ENCODE measurements around the gene FZR1. TPM values are rescaled to one million over a fixed set of nuclear protein-coding genes. Genes with fewer than 3 reads are reported as not detected.

Gene FZR1
- total and polyA plus RNA-seq, 2 experiments from 2014 or later: 16.1 to 39.2 TPM

DNA sequence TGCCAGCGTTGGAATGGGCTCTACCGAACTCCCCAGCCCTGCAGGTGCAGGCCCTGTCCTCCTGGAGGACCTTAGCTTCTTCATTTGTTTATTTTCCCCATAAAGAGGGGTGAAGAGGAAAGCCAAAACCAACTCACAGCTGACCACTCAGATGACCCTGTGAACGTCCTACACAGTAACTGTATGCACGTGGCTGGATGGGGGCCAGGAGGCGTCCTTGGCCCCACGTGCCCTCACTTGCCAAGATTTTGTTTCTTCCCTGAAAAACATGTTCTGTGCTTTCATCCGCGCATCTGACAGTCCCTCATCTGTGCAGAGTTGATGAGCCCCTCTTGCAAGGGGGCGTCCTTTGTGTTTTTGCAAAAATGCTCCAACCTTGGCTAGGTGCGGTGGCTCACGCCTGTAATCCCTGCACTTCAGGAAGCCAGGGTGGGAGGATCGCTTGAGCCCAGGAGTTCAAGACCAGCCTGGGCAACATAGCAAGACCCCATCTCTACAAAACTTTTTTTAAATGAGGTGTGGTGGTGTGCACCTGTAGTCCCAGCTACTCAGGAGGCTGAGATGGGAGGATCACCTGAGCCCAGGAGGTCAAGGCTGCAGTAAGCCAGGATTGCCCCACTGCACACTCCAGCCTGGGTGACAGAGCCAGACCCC is 27.6 kb downstream of the FZR1 start:
- no peak overlapping the region for H2AFZ ChIP-seq
- TF ChIP-seq, protein P1, sequence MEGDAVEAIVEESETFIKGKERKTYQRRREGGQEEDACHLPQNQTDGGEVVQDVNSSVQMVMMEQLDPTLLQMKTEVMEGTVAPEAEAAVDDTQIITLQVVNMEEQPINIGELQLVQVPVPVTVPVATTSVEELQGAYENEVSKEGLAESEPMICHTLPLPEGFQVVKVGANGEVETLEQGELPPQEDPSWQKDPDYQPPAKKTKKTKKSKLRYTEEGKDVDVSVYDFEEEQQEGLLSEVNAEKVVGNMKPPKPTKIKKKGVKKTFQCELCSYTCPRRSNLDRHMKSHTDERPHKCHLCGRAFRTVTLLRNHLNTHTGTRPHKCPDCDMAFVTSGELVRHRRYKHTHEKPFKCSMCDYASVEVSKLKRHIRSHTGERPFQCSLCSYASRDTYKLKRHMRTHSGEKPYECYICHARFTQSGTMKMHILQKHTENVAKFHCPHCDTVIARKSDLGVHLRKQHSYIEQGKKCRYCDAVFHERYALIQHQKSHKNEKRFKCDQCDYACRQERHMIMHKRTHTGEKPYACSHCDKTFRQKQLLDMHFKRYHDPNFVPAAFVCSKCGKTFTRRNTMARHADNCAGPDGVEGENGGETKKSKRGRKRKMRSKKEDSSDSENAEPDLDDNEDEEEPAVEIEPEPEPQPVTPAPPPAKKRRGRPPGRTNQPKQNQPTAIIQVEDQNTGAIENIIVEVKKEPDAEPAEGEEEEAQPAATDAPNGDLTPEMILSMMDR (conservative IDR thresholded peaks at IDR 0.05; ENCODE audit: low read depth in 2 of 2): no peak
- no peaks in the 10 kb centered on the region for H3K79me2 ChIP-seq (replicated peaks; ENCODE audit: insufficient read depth)
- H3K4me2 ChIP-seq: no peak overlapping the region
- no peak overlapping the region for H3K27ac ChIP-seq (ENCODE audit: low read depth)
- ATAC-seq: no peak
- H3K27me3 ChIP-seq (ENCODE audit: insufficient read depth): no peaks in the 10 kb centered on the region
- Mint-ChIP-seq H3K9me3 (no peaks in the 10 kb centered on the region), H3K27ac (no peak overlapping the region), H3K27me3 (ENCODE audit: insufficient read depth, low read depth, poor library complexity) (peaks cover 17% of the 10 kb centered on the region), H3K36me3 (ENCODE audit: low read depth) (peaks cover 30% of the 10 kb centered on the region), H3K4me1 (peaks cover 6% of the 10 kb centered on the region; the same call in 2 of the 3 replicates), H3K4me3 (no peak overlapping the region)
- no peaks in the 10 kb centered on the region for H3K4me1 ChIP-seq (ENCODE audit: insufficient read depth)
- H3K4me3 ChIP-seq: no peak overlapping the region
- H4K20me1 ChIP-seq (replicated peaks; ENCODE audit: insufficient read depth): no peaks in the 10 kb centered on the region; the same call in 1 of the 2 replicates
- H3F3A ChIP-seq (replicated peaks; ENCODE audit: low read depth): no peaks in the 10 kb centered on the region
- no peaks in the 10 kb centered on the region for H3K36me3 ChIP-seq (ENCODE audit: insufficient read depth)
- no peaks in the 10 kb centered on the region for H3K9me2 ChIP-seq (ENCODE audit: insufficient read depth)
- no peak for DNase-seq (ENCODE audit: low spot score)

DNA sequence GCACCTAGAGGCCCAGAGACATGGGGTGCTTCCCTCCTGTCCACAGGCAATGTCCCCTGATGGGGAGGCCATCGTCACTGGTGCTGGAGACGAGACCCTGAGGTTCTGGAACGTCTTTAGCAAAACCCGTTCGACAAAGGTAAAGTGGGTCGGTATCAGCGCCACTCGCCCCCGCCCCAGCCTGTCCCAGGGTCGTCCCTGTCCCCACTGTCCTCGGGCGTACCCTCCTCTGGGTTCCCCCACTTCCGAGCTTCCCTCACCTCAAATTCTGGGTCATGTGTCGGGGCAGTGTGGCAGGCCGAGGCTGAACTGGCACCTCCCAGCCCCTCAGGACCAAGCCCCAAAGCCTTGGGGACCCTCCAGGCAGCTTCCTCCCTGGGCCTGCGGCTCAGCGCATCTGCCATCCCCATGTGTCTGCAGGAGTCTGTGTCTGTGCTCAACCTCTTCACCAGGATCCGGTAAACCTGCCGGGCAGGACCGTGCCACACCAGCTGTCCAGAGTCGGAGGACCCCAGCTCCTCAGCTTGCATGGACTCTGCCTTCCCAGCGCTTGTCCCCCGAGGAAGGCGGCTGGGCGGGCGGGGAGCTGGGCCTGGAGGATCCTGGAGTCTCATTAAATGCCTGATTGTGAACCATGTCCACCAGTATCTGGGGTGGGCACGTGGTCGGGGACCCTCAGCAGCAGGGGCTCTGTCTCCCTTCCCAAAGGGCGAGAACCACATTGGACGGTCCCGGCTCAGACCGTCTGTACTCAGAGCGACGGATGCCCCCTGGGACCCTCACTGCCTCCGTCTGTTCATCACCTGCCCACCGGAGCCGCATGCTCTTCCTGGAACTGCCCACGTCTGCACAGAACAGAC is 28.5 kb downstream of the FZR1 start:
- Histone ChIP-seq H2AFZ (no peak overlapping the region), H3K4me2 (no peak overlapping the region), H3K4me1 (ENCODE audit: insufficient read depth) (no peaks in the 10 kb centered on the region), H3F3A (replicated peaks; ENCODE audit: low read depth) (peaks cover 4% of the 10 kb centered on the region; the same call in 1 of the 2 replicates), H3K4me3 (no peak overlapping the region), H3K27me3 (ENCODE audit: insufficient read depth) (no peaks in the 10 kb centered on the region), H3K9me2 (ENCODE audit: insufficient read depth) (no peaks in the 10 kb centered on the region), H3K36me3 (ENCODE audit: insufficient read depth) (no peaks in the 10 kb centered on the region), H3K27ac (ENCODE audit: low read depth) (no peak overlapping the region), H3K79me2 (replicated peaks; ENCODE audit: insufficient read depth) (no peaks in the 10 kb centered on the region), H4K20me1 (replicated peaks; ENCODE audit: insufficient read depth) (no peaks in the 10 kb centered on the region; the same call in 1 of the 2 replicates)
- Mint-ChIP-seq H3K4me1 (peaks cover 10% of the 10 kb centered on the region; the same call in 2 of the 3 replicates), H3K27me3 (ENCODE audit: insufficient read depth, low read depth, poor library complexity) (peaks cover 21% of the 10 kb centered on the region), H3K36me3 (ENCODE audit: low read depth) (peaks cover 34% of the 10 kb centered on the region), H3K4me3 (no peak overlapping the region), H3K9me3 (0 out of 3 replicates have a peak, but pooled peaks cover 2% of the 10 kb centered on the region), H3K27ac (no peak overlapping the region)
- ATAC-seq (no peak), DNase-seq (ENCODE audit: low spot score) (no peak)
- TF ChIP-seq CREB1 (CRISPR knock-in tag; IDR thresholded peaks at IDR 0.05; ENCODE audit: low read depth) (no peak), STAT1 (IDR thresholded peaks at IDR 0.05; ENCODE audit: unreplicated experiment) (no peak), JUNB (IDR thresholded peaks at IDR 0.05; ENCODE audit: unreplicated experiment) (no peak), POLR2AphosphoS5 (IDR thresholded peaks at IDR 0.05; ENCODE audit: low read depth) (no peak), NANOG (IDR thresholded peaks at IDR 0.05; ENCODE audit: borderline replicate concordance) (no peak), ZNF114 (CRISPR knock-in tag; IDR thresholded peaks at IDR 0.05) (no peak), ETS1 (IDR thresholded peaks at IDR 0.05) (no peak)
- TF ChIP-seq, protein P2, sequence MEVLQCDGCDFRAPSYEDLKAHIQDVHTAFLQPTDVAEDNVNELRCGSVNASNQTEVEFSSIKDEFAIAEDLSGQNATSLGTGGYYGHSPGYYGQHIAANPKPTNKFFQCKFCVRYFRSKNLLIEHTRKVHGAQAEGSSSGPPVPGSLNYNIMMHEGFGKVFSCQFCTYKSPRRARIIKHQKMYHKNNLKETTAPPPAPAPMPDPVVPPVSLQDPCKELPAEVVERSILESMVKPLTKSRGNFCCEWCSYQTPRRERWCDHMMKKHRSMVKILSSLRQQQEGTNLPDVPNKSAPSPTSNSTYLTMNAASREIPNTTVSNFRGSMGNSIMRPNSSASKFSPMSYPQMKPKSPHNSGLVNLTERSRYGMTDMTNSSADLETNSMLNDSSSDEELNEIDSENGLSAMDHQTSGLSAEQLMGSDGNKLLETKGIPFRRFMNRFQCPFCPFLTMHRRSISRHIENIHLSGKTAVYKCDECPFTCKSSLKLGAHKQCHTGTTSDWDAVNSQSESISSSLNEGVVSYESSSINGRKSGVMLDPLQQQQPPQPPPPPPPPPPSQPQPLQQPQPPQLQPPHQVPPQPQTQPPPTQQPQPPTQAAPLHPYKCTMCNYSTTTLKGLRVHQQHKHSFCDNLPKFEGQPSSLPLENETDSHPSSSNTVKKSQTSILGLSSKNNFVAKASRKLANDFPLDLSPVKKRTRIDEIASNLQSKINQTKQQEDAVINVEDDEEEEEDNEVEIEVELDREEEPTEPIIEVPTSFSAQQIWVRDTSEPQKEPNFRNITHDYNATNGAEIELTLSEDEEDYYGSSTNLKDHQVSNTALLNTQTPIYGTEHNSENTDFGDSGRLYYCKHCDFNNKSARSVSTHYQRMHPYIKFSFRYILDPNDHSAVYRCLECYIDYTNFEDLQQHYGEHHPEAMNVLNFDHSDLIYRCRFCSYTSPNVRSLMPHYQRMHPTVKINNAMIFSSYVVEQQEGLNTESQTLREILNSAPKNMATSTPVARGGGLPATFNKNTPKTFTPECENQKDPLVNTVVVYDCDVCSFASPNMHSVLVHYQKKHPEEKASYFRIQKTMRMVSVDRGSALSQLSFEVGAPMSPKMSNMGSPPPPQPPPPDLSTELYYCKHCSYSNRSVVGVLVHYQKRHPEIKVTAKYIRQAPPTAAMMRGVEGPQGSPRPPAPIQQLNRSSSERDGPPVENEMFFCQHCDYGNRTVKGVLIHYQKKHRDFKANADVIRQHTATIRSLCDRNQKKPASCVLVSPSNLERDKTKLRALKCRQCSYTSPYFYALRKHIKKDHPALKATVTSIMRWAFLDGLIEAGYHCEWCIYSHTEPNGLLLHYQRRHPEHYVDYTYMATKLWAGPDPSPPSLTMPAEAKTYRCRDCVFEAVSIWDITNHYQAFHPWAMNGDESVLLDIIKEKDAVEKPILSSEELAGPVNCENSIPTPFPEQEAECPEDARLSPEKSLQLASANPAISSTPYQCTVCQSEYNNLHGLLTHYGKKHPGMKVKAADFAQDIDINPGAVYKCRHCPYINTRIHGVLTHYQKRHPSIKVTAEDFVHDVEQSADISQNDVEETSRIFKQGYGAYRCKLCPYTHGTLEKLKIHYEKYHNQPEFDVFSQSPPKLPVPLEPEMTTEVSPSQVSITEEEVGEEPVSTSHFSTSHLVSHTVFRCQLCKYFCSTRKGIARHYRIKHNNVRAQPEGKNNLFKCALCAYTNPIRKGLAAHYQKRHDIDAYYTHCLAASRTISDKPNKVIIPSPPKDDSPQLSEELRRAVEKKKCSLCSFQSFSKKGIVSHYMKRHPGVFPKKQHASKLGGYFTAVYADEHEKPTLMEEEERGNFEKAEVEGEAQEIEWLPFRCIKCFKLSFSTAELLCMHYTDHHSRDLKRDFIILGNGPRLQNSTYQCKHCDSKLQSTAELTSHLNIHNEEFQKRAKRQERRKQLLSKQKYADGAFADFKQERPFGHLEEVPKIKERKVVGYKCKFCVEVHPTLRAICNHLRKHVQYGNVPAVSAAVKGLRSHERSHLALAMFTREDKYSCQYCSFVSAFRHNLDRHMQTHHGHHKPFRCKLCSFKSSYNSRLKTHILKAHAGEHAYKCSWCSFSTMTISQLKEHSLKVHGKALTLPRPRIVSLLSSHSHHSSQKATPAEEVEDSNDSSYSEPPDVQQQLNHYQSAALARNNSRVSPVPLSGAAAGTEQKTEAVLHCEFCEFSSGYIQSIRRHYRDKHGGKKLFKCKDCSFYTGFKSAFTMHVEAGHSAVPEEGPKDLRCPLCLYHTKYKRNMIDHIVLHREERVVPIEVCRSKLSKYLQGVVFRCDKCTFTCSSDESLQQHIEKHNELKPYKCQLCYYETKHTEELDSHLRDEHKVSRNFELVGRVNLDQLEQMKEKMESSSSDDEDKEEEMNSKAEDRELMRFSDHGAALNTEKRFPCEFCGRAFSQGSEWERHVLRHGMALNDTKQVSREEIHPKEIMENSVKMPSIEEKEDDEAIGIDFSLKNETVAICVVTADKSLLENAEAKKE (CRISPR knock-in tag; IDR thresholded peaks at IDR 0.05): no peak
